T-helper 22 cell (primary cell): ENCODE measurements around the gene NSRP1.
"Not testable (repeated sequence)": the region's sequence is repeated elsewhere in the genome, so short reads cannot be mapped to it uniquely, and the experiment has no call there.

Experiments used
- DNase-seq: peaks from one replicate; pipeline ENCODE4 v3.0.0-alpha.2; 2020; ENCODE audit warnings: low read depth

NSRP1 gene

GRCh38 chr17:30222251-30222650 lies 105.6 kb downstream of the NSRP1 start:
- no peak for DNase-seq

- DNase-seq = no peak
Observed at GRCh38 chr17:30222721-30223175, 106.1 kb downstream of the NSRP1 start.

- DNase-seq = no peak
Observed at GRCh38 chr17:30224419-30224960, 107.9 kb downstream of the NSRP1 start.

GRCh38 chr17:30225112-30225511 lies 108.5 kb downstream of the NSRP1 start:
- no peak for DNase-seq

- no peak for DNase-seq
Observed at GRCh38 chr17:30225919-30226553, 109.4 kb downstream of the NSRP1 start.

- no peak for DNase-seq
Observed at GRCh38 chr17:30226878-30227277, 110.3 kb downstream of the NSRP1 start.

- DNase-seq = no peak
Observed at GRCh38 chr17:30228011-30228410, 111.4 kb downstream of the NSRP1 start.

GRCh38 chr17:30229012-30229411 lies 112.4 kb downstream of the NSRP1 start:
- DNase-seq = no peak

- not testable (repeated sequence) for DNase-seq
Observed at GRCh38 chr17:30230009-30230408, 113.4 kb downstream of the NSRP1 start.

- DNase-seq = no peak
Observed at GRCh38 chr17:30230596-30231125, 114.0 kb downstream of the NSRP1 start.

- DNase-seq = no peak
Observed at GRCh38 chr17:30232015-30232823, 115.6 kb downstream of the NSRP1 start.

- no peak for DNase-seq
Observed at GRCh38 chr17:30232824-30233427, 116.3 kb downstream of the NSRP1 start.

GRCh38 chr17:30234296-30234695 lies 117.7 kb downstream of the NSRP1 start:
- DNase-seq = no peak

GRCh38 chr17:30234964-30235363 lies 118.3 kb downstream of the NSRP1 start:
- DNase-seq = no peak

- DNase-seq = no peak
Observed at GRCh38 chr17:30235386-30236296, 119.0 kb downstream of the NSRP1 start, which contains the start of gene SLC6A4. Gene SLC6A4, minus strand, starts transcription at chr17:30235697. Its CDS starts 13,739 bp downstream, at chr17:30221958.
